Nephron (organoid): Measurements from ENCODE around the gene PSMA7.
A peak's percentile ranks its signal among the peaks of the same experiment; 100 is the strongest.

ENCODE experiments used
- H3K27ac Mint-ChIP-seq, 3 experiments: 2 replicates each; pipeline ENCODE4 v1.8.0; 2020; ENCODE audit warnings: mixed read lengths in 3 of 3, mild to moderate bottlenecking in 2 of 3, moderate library complexity in 1 of 3
- H3K27me3 Mint-ChIP-seq: 2 replicates; pipeline ENCODE4 v1.8.0; 2021; ENCODE audit warnings: low read depth, mild to moderate bottlenecking, moderate library complexity, mixed read lengths
- H3K36me3 Mint-ChIP-seq: 2 replicates; pipeline ENCODE4 v1.8.0; 2020; ENCODE audit warnings: low read depth, mixed read lengths
- H3K4me1 Mint-ChIP-seq: 2 replicates; pipeline ENCODE4 v1.8.0; 2020; ENCODE audit warnings: mixed read lengths
- H3K4me3 Mint-ChIP-seq, 3 experiments: 2 replicates each; pipeline ENCODE4 v1.8.0; 2020; ENCODE audit warnings: mild to moderate bottlenecking in 3 of 3, mixed read lengths in 3 of 3, moderate library complexity in 2 of 3
- H3K9me3 Mint-ChIP-seq: 2 replicates; pipeline ENCODE4 v1.8.0; 2020; ENCODE audit warnings: mixed read lengths
- CTCF ChIP-seq, 3 experiments: fragments of 200-600 bp; sonication (generic); IDR thresholded peaks; one replicate each; pipeline ENCODE4 v1.5.0; 2021; ENCODE audit warnings: antibody characterized with exemption in 3 of 3; ENCODE audit not compliant: unreplicated experiment in 3 of 3

Gene PSMA7

DNA sequence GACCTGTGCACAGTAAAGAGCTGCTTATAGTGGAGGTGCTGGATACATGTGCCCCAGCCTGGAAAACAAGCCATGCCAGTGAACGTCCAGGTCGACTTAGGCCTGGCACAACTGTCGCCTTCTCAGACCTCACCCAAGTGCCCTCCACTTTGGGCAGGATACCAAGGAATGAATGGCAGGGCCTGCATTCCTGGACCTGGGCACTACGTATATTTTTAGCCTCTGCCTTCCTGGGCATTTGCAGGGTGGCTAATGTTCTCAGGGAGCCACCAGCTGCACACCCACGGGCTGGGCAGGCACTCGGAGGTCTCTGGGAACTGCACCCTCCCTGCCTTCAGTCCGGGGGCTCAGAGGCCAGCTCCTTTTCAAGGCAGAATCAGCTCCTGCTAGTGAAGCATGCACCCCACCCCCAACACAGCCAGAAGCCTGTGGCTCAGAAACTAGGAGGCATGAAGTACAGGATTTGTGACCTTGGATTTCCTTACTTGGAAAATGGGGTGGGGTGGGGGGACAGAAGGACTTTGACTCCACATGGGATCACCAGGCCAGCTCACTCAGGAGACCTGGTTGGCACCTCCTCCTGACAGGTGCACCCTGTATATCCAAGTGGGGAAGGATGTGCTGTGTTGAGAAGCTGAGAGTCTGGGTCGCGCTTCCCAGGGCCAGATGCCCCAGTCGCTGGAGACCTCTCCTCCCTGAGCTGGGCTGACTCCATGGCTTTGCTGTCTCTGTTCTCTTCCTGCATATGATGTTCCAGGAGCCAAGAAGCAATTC, 23.4 kb downstream of the PSMA7 start:
- H3K27ac Mint-ChIP-seq, result peak overlapping the region in 1 of 3 experiments; percentile 56
- H3K36me3 Mint-ChIP-seq, result peaks cover 11% of the 10 kb centered on the region
- peaks cover 29% of the 10 kb centered on the region for H3K4me1 Mint-ChIP-seq
- peaks cover 38% of the 10 kb centered on the region for H3K27me3 Mint-ChIP-seq
- no peaks in the 10 kb centered on the region for H3K9me3 Mint-ChIP-seq
- TF ChIP-seq CTCF (IDR thresholded peaks at IDR 0.05; ENCODE audit: unreplicated experiment in 3 of 3), result no peak
- H3K4me3 Mint-ChIP-seq, result peak overlapping the region; percentile 65 to 75 (median 70)

GRCh38 chr20:62119115-62119514, 24.1 kb downstream of the PSMA7 start:
- peaks cover 24% of the 10 kb centered on the region for H3K4me1 Mint-ChIP-seq
- no peaks in the 10 kb centered on the region for H3K9me3 Mint-ChIP-seq
- peak overlapping the region; percentile 28 to 75 (median 56) for H3K4me3 Mint-ChIP-seq
- no peak for TF ChIP-seq CTCF (IDR thresholded peaks at IDR 0.05; ENCODE audit: unreplicated experiment in 3 of 3)
- H3K27me3 Mint-ChIP-seq, result peaks cover 38% of the 10 kb centered on the region
- peaks cover 5% of the 10 kb centered on the region for H3K36me3 Mint-ChIP-seq
- peak overlapping the region in 2 of 3 experiments; percentile 45 to 68 for H3K27ac Mint-ChIP-seq

DNA sequence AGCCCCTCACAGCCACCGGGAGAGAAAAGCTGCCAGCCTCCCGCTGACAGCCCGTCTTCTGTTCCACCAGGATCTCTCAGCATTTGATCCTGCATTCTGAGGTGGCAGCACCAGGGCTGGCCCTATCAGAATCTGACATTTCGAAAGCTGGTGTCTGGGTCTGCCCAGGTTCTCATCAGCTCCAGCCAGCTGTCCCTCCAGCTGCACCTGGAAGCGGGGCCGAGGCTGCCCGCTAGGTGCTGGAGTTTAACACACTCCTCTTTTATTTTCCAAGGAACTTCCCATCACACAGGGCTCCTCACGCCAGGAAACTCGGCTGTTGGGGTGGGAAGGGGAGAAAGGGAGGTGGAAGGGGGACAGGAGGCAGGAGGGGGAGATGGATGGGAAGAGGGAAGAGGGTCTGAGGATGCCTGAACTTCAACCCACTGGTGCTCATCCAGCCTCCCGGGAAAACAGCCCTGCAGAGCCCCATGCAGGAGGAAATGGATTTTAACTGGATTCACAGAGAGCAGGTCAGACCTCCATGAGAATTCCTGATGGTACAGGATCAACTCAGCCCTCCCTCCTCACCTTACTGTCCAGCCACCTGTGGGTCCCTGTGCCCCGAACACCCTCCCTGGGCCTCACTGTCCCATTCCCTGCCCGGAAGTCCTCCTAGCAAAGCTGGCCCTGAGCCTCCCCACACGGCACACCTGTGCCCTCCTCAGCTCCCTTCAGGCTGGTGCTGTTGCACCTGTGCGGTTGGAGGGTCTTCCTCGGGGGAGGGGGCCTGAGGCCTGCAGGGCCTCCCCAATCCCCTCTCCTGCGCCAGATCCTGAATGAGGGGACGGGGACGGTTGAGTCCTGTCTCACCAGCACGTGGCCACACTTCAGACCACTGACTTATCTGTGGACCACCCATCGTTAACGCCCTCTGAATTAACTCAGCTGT, 24.8 kb downstream of the PSMA7 start:
- no peaks in the 10 kb centered on the region for H3K9me3 Mint-ChIP-seq
- H3K4me1 Mint-ChIP-seq, result peaks cover 16% of the 10 kb centered on the region
- H3K27me3 Mint-ChIP-seq, result peaks cover 38% of the 10 kb centered on the region
- H3K27ac Mint-ChIP-seq, result no peak overlapping the region
- no peak for TF ChIP-seq CTCF (IDR thresholded peaks at IDR 0.05; ENCODE audit: unreplicated experiment in 3 of 3)
- no peaks in the 10 kb centered on the region for H3K36me3 Mint-ChIP-seq
- H3K4me3 Mint-ChIP-seq, result no peak overlapping the region

DNA sequence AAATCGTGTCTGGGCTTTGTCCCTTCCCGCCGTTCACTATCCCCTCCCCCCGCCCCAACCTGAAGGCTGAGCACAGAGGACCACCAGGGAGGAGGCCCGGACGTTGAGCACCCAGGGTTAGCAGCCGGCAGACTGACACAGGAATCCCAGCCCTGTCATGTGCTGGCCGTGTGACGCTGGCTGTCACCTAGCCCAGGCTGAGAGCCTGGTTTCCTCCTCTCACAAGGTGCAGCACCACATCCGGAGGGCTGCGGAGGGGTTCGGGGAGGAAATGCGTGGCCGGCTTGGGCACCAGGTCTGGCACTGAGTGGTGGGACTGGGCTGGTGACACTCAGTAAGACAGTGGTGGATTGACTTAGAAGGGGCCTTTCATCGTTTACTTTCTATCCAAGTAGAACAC, 25.5 kb downstream of the PSMA7 start:
- TF ChIP-seq CTCF (IDR thresholded peaks at IDR 0.05; ENCODE audit: unreplicated experiment in 3 of 3), result no peak
- Mint-ChIP-seq H3K36me3 (no peaks in the 10 kb centered on the region), H3K4me1 (peaks cover 15% of the 10 kb centered on the region), H3K27me3 (peaks cover 41% of the 10 kb centered on the region), H3K27ac (no peak overlapping the region), H3K9me3 (no peaks in the 10 kb centered on the region), H3K4me3 (peak overlapping the region in 1 of 3 experiments; percentile 8)

DNA sequence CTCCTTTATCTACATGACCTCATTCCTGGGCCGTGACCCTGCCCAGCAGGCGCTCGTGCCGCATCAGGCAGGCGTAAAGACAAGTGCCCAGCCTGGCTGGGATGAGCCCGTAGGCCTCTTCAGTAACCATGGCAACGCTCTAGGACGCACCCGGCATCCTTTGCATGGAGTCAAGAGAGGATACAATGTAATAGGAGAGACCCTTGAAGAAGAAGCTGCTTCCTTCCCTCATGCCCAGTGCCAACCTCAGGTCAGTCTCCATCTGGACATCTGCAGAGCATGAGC, 25.9 kb downstream of the PSMA7 start:
- Mint-ChIP-seq H3K36me3 (no peaks in the 10 kb centered on the region), H3K27ac (no peak overlapping the region), H3K9me3 (no peaks in the 10 kb centered on the region)

More for the DNA sequence above, 25.9 kb downstream of the PSMA7 start:
- TF ChIP-seq CTCF (IDR thresholded peaks at IDR 0.05; ENCODE audit: unreplicated experiment in 3 of 3), result no peak
- H3K4me1 Mint-ChIP-seq, result peaks cover 15% of the 10 kb centered on the region
- peaks cover 43% of the 10 kb centered on the region for H3K27me3 Mint-ChIP-seq
- peak overlapping the region in 1 of 3 experiments; percentile 8 for H3K4me3 Mint-ChIP-seq
